GM12801 (cell line): Measurements from ENCODE around the gene DMRT1.

Experiments
- TF ChIP-seq, protein P1 (sequence below): IDR thresholded peaks from one replicate; pipeline ENCODE4 v1.5.1; 2011; ENCODE audit warnings: control low read depth; ENCODE audit not compliant: insufficient read length; ENCODE audit errors: extremely low read depth

The DMRT1 gene

GRCh38 chr9:1002678-1003077 lies 161.2 kb downstream of the DMRT1 start:
- TF ChIP-seq, protein P1, sequence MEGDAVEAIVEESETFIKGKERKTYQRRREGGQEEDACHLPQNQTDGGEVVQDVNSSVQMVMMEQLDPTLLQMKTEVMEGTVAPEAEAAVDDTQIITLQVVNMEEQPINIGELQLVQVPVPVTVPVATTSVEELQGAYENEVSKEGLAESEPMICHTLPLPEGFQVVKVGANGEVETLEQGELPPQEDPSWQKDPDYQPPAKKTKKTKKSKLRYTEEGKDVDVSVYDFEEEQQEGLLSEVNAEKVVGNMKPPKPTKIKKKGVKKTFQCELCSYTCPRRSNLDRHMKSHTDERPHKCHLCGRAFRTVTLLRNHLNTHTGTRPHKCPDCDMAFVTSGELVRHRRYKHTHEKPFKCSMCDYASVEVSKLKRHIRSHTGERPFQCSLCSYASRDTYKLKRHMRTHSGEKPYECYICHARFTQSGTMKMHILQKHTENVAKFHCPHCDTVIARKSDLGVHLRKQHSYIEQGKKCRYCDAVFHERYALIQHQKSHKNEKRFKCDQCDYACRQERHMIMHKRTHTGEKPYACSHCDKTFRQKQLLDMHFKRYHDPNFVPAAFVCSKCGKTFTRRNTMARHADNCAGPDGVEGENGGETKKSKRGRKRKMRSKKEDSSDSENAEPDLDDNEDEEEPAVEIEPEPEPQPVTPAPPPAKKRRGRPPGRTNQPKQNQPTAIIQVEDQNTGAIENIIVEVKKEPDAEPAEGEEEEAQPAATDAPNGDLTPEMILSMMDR, result no peak

DNA sequence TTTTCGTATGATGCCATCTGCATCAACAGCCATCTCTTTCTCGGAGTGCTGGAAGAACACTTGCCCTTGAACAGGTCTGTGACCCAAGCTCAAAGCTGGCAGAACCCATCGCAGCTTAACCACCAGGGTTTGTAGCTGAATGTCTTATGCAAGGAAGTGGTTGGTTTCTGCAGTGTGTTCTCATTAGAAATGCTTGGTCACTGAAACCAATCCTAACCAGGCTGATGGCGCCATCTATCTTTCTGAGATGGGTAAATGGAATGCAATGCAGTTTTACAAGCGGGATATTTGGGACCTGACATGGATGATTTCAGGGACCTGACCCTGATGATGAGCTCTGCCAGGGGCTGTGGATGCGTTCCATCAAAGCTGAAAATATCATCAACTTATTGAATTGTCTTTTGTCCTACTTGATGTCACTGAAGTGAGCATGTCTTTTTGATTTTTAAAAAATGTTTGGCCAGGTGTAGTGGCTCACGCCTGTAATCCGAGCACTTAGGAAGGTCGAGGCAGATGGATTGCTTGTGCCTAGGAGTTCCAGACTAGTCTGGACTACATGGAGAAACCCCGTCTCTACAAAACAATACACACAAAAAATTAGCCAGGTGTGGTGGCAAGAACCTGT lies 163.7 kb downstream of the DMRT1 start:
- TF ChIP-seq, protein P1, result no peak

DNA sequence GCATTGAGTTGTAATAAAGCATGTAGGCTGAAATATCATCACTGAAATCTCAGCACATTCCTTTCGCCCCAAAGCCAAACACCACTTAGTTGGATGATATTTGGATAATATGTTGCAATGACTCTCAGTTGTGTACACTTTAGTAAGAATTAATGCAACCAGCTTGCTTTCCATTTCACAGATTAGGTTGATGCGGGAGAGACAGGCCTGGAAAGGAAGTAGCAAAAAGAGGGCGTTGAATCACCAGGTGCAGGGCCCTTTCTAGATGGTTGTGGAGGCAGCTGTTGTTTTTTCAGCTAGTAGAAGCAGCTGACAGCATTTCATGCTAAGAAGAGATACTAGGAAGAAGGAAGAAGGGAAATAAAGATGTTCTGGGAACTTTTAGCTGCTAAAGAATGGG lies 165.8 kb downstream of the DMRT1 start:
- TF ChIP-seq, protein P1, result no peak

DNA sequence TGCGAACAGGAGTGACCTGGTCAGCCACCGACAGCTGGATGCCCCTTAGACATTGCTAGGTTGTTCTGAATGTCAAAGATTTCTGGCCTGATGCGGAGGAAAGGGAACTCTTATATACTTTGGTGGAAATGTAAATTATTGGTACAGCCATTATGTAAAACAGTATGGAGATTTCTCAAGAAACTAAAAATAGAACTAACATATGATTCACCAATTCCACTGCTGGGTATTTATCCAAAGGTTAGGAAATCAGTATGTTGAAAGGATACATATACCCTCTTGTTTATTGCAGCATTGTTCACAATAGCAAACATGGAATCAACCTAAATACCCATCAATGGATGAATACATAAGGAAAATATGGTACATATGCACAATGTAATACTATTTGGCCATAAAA lies 166.7 kb downstream of the DMRT1 start:
- TF ChIP-seq, protein P1, result no peak

GRCh38 chr9:1009101-1009707 lies 167.7 kb downstream of the DMRT1 start:
- TF ChIP-seq, protein P1, result peak; percentile 32

GRCh38 chr9:1013021-1013420 lies 171.5 kb downstream of the DMRT1 start:
- TF ChIP-seq, protein P1, result no peak

DNA sequence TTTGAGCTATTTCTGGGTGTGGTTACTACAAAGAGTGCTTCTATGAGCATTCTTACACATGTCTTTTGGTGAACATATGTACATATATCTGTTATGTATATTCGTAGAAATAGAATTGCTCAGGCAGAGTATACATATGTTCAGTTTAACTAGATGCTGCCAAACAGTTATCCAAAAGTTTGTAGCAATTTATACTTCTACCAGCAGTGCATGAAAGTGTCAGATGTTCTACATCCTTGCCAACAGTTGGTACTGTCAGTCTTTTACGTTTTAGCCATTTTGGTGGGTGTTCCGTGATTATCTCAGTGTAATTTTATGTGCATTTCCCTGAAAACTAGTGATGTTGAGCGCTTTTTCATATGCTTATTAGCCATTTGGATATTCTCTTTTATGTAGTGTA lies 172.7 kb downstream of the DMRT1 start:
- TF ChIP-seq, protein P1, result no peak

DNA sequence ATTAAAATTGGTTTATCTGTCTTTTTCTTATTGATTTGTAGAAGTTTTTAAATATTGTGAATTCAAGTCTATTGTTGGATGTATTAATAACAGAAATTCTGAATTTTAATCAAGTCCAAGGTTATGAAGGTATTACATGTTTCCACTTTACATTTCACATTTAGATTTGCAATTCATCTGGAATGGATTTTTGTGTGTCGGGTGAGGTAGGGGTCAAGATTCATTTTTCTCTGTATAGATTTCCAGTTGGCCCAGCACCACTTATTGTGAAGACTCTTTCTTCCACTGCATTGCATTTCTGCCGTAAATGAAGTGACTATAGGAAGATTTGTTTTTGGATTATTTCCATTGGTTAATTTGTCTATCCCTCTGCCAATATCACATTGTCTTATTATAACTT lies 173.1 kb downstream of the DMRT1 start:
- TF ChIP-seq, protein P1, result no peak
